ENCODE measurements around the gene TMIGD3.
A peak's percentile ranks its signal among the peaks of the same experiment; 100 is the strongest.

The TMIGD3 gene

DNA sequence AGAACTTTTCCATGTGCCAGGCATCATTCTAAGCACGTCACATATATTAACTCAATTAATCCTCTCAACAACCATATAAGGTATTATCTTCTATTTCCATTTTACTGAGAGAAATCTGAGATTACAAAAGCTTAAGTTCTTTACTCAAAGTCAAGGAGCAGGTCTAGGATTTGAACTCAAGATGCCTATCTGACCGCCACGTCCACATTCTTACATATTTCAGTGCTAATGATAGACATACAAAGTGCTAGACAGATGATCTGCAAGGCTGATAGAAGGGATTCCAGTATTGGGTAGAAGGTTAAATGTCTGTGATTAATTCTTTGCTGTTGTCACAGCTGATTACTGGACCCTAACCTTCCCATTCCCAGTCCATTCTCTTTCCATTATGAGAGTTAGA, 49.7 kb downstream of the TMIGD3 start:
- no peak overlapping the region for H3K4me3 ChIP-seq (ENCODE audit: low read length)
- no peaks in the 10 kb centered on the region for H3K9me3 ChIP-seq (ENCODE audit: control insufficient read depth, low read depth, low read length)
- peaks cover 47% of the 10 kb centered on the region for H3K36me3 ChIP-seq (ENCODE audit: control insufficient read depth, low read depth, low read length)

DNA sequence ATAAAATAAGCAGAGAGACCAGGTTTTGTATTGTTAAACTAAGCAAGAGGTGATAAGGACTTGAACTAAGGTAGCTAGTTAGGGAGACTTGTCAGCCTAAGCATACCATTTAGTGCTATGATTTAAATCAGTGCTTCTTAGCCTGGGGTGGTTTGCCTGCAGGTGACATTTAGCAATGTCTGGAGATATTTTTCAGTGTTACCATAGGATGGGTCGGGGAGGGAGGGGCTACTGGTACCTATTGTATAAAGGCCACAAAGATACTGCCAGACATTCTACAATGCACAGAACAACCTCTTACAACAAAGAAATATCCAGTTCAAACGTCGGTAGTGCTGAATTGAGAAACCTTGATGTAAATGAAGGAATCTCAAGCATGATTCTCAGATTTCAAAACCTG, 50.9 kb downstream of the TMIGD3 start:
- Histone ChIP-seq H3K36me3 (ENCODE audit: control insufficient read depth, low read depth, low read length) (peaks cover 36% of the 10 kb centered on the region), H3K9ac (ENCODE audit: low read length) (no peak overlapping the region), H3K27me3 (ENCODE audit: control insufficient read depth, insufficient read depth, low read length) (no peaks in the 10 kb centered on the region), H3K4me3 (ENCODE audit: low read length) (no peak overlapping the region), H3K27ac (ENCODE audit: low read length) (no peak overlapping the region), H3K9me3 (ENCODE audit: control insufficient read depth, low read depth, low read length) (no peaks in the 10 kb centered on the region), H3K4me1 (ENCODE audit: control insufficient read depth, low read depth, low read length) (peaks cover 12% of the 10 kb centered on the region)

More for the DNA sequence above, 49.7 kb downstream of the TMIGD3 start:
- no peak overlapping the region for H3K27ac ChIP-seq (ENCODE audit: low read length)
- peaks cover 6% of the 10 kb centered on the region for H3K4me1 ChIP-seq (ENCODE audit: control insufficient read depth, low read depth, low read length)
- no peaks in the 10 kb centered on the region for H3K27me3 ChIP-seq (ENCODE audit: control insufficient read depth, insufficient read depth, low read length)
- H3K9ac ChIP-seq (ENCODE audit: low read length), result no peak overlapping the region

DNA sequence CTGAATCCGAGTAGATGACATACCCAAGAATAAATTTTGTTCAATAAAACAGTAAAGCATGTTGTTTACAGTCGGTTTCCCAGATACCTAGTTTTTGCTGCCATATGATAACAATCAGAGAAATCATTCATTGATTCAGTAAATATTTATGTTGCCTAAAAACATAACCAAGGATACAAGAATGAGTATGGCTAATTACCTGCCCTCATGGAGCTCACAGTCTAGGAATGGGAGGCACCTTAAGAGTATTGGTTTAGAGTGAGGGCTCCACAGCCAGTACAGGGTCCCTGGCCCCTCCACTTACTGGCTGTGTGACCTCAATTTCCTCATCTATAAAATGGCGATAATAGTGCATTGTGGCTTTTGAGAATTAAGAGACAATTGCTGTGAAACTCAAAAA, 53.2 kb downstream of the TMIGD3 start:
- H3K27me3 ChIP-seq (ENCODE audit: control insufficient read depth, insufficient read depth, low read length), result no peaks in the 10 kb centered on the region
- H3K4me3 ChIP-seq (ENCODE audit: low read length), result peak overlapping the region; percentile 100
- H3K9ac ChIP-seq (ENCODE audit: low read length), result peak overlapping the region; percentile 97
- H3K9me3 ChIP-seq (ENCODE audit: control insufficient read depth, low read depth, low read length), result no peaks in the 10 kb centered on the region
- peaks cover 12% of the 10 kb centered on the region for H3K4me1 ChIP-seq (ENCODE audit: control insufficient read depth, low read depth, low read length)
- peak overlapping the region; percentile 92 for H3K27ac ChIP-seq (ENCODE audit: low read length)
- peaks cover 30% of the 10 kb centered on the region for H3K36me3 ChIP-seq (ENCODE audit: control insufficient read depth, low read depth, low read length)

DNA sequence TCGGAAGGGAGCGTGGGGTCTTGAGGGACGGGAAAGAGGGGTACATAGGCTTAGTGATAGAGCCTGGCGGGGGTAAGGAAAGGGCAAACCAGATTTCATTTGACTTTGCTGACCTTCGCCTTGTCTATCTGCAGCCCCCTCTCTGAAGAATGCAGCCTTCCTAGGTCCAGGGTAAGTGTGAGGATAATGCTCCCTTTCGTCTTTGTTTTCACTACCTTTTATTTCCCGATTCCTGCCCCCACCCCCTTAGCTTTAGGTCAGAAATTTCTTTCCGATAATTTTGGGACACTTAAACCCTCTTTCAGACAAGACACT, 53.8 kb downstream of the TMIGD3 start:
- Histone ChIP-seq H3K36me3 (ENCODE audit: control insufficient read depth, low read depth, low read length) (peaks cover 31% of the 10 kb centered on the region), H3K4me1 (ENCODE audit: control insufficient read depth, low read depth, low read length) (peaks cover 12% of the 10 kb centered on the region), H3K9ac (ENCODE audit: low read length) (peak overlapping the region; percentile 97), H3K27ac (ENCODE audit: low read length) (peak overlapping the region; percentile 92), H3K4me3 (ENCODE audit: low read length) (peak overlapping the region; percentile 100), H3K9me3 (ENCODE audit: control insufficient read depth, low read depth, low read length) (no peaks in the 10 kb centered on the region), H3K27me3 (ENCODE audit: control insufficient read depth, insufficient read depth, low read length) (no peaks in the 10 kb centered on the region)

DNA sequence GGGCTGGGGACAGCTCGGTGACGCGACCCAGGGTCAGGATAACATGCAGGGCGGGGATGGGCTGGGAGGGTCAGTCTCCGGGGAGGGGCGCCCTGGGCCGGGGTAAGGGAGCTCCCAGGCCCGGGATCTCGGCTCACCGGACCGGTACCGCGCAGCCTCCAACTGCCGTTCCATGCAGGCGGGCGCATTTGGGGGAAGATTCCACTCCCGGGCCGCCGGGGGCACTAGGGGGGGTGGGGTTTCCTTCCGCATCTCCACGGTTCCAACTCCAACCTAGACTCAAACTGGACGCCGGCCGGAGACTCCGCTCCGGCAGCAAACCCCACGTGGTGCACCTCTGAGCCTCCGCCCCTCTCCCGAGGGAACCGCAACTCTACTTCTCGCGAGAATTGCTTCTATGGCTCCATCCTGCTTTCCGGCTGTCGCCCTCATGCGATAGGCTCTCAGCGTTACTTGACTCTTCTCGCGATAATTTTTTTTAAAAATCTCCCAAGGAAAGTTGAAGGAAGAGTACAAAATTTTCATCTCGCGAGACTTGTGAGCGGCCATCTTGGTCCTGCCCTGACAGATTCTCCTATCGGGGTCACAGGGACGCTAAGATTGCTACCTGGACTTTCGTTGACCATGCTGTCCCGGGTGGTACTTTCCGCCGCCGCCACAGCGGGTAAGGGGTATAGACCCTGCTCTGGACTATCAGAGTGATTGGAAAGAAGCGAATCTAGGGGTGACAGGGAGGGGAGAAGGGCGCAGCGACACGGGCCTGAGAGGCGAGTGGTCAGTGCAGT, 54.3 kb downstream of the TMIGD3 start, which contains the start of the genes ATP5PB and WDR77:
TSS of gene ATP5PB (plus strand) at position 547 of the 785 bp plus-strand sequence. CDS start at position 625, 78 bp downstream.
TSS of gene WDR77 (minus strand) at position 339 of the 785 bp plus-strand sequence. CDS start at position 252, 87 bp downstream.
- Histone ChIP-seq H3K27me3 (ENCODE audit: control insufficient read depth, insufficient read depth, low read length) (no peaks in the 10 kb centered on the region), H3K27ac (ENCODE audit: low read length) (peak within 1 kb of the TSS; percentile 92), H3K4me1 (ENCODE audit: control insufficient read depth, low read depth, low read length) (peaks cover 12% of the 10 kb centered on the region), H3K4me3 (ENCODE audit: low read length) (peak within 1 kb of the TSS; percentile 100), H3K9ac (ENCODE audit: low read length) (peak within 1 kb of the TSS; percentile 97), H3K36me3 (ENCODE audit: control insufficient read depth, low read depth, low read length) (peaks cover 36% of the 10 kb centered on the region), H3K9me3 (ENCODE audit: control insufficient read depth, low read depth, low read length) (no peaks in the 10 kb centered on the region)

DNA sequence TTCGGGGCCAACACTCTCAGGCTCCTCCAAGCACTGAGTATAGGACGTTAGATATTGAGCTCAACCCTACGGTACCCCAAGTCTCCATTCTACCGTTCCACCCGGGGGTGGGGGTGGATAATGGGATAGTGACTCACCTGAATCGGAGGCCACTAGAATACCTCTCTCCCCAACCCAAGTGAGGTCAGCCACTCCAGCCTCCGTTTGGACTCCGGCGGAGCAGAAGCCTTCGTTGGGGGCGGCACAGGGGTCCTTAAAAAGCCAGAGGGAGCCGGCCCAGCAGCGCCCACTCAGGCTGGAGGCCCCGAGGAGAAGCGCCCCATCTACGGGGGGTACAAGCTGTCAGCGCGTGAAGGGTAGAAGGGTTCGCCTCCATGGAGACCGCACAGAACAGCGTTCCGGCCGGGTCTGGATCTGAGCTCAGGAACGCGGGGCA, 54.9 kb downstream of the TMIGD3 start:
- Histone ChIP-seq H3K9ac (ENCODE audit: low read length) (peak overlapping the region; percentile 97), H3K4me1 (ENCODE audit: control insufficient read depth, low read depth, low read length) (peaks cover 12% of the 10 kb centered on the region), H3K36me3 (ENCODE audit: control insufficient read depth, low read depth, low read length) (peaks cover 36% of the 10 kb centered on the region), H3K9me3 (ENCODE audit: control insufficient read depth, low read depth, low read length) (no peaks in the 10 kb centered on the region), H3K27me3 (ENCODE audit: control insufficient read depth, insufficient read depth, low read length) (no peaks in the 10 kb centered on the region), H3K27ac (ENCODE audit: low read length) (peak overlapping the region; percentile 54), H3K4me3 (ENCODE audit: low read length) (peak overlapping the region; percentile 100)

DNA sequence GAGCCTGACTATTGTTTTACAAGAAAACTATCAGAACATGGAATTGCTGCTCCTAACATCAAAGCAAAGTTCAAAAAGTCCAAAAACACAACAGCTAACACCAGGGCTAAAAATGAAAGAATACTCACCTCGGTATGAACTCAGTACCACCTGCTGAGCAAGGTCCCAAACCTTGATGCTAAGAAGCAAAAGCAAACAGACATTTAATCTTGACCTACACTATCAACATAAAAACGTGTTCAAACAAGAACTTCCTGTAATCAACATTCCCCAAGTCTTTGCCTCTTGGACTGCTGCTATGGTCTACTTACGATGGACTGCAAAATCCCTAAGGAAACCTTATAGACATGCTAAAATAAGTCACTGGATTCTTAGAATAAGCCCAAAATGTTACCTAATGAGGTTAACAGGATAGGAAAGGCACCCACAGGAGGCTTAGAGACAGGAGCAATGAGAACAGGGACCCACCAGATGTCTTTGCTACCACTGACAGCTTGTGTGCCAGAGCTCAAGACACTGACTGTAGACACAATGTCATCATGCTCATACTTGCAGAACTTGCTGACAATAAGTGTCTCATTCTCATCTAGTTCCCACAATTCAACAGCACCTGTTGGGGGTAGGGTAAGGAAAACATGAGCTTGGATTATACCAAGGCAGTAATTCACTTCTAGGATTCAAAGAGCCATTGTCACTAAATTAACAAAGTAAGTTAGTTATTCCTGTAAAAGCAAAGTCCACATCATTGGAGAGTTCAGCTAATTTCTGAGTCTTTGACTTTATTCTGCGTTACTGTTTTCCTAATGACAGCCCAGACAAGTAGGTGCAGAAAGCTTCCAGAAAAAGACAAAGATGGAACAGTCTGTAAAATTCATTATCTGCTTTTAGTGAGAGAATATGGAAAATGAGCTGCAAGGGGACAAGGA, 56.2 kb downstream of the TMIGD3 start:
- H3K36me3 ChIP-seq (ENCODE audit: control insufficient read depth, low read depth, low read length), result peaks cover 48% of the 10 kb centered on the region
- H3K9me3 ChIP-seq (ENCODE audit: control insufficient read depth, low read depth, low read length), result no peaks in the 10 kb centered on the region
- H3K27me3 ChIP-seq (ENCODE audit: control insufficient read depth, insufficient read depth, low read length), result no peaks in the 10 kb centered on the region
- no peak overlapping the region for H3K27ac ChIP-seq (ENCODE audit: low read length)
- no peak overlapping the region for H3K9ac ChIP-seq (ENCODE audit: low read length)
- peak overlapping the region; percentile 100 for H3K4me3 ChIP-seq (ENCODE audit: low read length)
- H3K4me1 ChIP-seq (ENCODE audit: control insufficient read depth, low read depth, low read length), result peaks cover 12% of the 10 kb centered on the region

DNA sequence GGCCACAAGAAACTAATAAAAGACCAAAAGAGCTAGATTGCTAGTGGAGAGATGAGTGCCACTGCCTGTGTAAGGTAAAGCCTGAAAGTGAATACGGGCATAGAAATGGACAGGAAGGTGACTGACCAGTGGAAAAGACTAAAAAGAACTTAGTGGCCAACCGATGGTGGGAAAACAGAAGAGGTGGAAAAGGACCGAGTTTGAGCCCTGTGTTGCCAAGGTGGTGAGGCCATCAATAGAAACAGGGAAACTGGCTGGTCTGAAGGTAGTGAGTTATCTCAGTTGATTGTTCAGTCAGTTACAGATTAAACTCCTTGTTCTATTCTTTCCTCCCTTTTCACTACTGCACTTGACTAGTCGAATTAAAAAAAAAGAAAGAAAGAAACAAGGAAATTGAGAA, 56.9 kb downstream of the TMIGD3 start:
- Histone ChIP-seq H3K4me3 (ENCODE audit: low read length) (no peak overlapping the region), H3K27me3 (ENCODE audit: control insufficient read depth, insufficient read depth, low read length) (no peaks in the 10 kb centered on the region), H3K9me3 (ENCODE audit: control insufficient read depth, low read depth, low read length) (no peaks in the 10 kb centered on the region), H3K36me3 (ENCODE audit: control insufficient read depth, low read depth, low read length) (peaks cover 54% of the 10 kb centered on the region), H3K4me1 (ENCODE audit: control insufficient read depth, low read depth, low read length) (peaks cover 12% of the 10 kb centered on the region), H3K9ac (ENCODE audit: low read length) (no peak overlapping the region), H3K27ac (ENCODE audit: low read length) (no peak overlapping the region)

DNA sequence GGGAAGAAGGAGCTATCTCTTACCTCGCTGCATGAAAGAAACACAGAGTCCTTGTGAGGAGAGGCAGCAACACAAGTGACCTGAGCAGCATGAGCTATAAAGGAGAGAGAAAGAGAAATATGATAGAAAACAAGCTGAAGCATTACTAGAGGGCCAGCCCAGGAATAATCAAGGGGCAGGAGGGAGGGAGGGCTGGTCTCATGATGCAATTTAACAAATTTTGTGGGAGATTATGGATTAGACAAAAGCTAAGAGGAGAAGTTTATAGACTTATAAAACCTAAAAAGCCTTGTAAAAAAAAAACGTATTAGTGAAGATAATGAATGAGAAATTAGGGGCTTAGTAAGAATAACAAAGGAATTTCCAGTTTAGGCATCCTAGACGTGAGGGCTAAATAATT, 59.4 kb downstream of the TMIGD3 start:
- Histone ChIP-seq H3K27ac (ENCODE audit: low read length) (no peak overlapping the region), H3K9me3 (ENCODE audit: control insufficient read depth, low read depth, low read length) (no peaks in the 10 kb centered on the region), H3K4me3 (ENCODE audit: low read length) (no peak overlapping the region), H3K9ac (ENCODE audit: low read length) (no peak overlapping the region), H3K36me3 (ENCODE audit: control insufficient read depth, low read depth, low read length) (peaks cover 77% of the 10 kb centered on the region), H3K4me1 (ENCODE audit: control insufficient read depth, low read depth, low read length) (peaks cover 6% of the 10 kb centered on the region), H3K27me3 (ENCODE audit: control insufficient read depth, insufficient read depth, low read length) (no peaks in the 10 kb centered on the region)

DNA sequence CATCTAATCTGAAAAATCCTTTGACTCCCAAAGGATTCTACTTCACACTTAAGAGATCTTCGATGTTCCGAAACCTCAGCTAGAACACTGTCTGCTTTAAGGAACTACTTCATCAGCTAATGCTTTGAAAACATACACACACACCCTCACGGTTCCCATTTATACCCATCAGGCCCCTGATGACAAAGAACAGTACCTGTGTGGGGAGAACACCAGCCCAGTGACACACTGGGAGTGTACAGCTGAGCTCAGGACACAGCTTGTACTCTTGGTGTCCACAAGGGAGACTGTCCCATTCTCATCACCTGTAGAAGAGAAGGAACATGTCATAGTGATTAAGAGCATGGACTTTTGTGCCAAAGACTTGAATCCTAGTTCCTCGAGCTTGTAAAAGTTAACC, 61.0 kb downstream of the TMIGD3 start:
- Histone ChIP-seq H3K9me3 (ENCODE audit: control insufficient read depth, low read depth, low read length) (no peaks in the 10 kb centered on the region), H3K4me3 (ENCODE audit: low read length) (no peak overlapping the region), H3K36me3 (ENCODE audit: control insufficient read depth, low read depth, low read length) (peaks cover 92% of the 10 kb centered on the region), H3K27ac (ENCODE audit: low read length) (no peak overlapping the region), H3K27me3 (ENCODE audit: control insufficient read depth, insufficient read depth, low read length) (no peaks in the 10 kb centered on the region), H3K4me1 (ENCODE audit: control insufficient read depth, low read depth, low read length) (no peaks in the 10 kb centered on the region), H3K9ac (ENCODE audit: low read length) (no peak overlapping the region)

DNA sequence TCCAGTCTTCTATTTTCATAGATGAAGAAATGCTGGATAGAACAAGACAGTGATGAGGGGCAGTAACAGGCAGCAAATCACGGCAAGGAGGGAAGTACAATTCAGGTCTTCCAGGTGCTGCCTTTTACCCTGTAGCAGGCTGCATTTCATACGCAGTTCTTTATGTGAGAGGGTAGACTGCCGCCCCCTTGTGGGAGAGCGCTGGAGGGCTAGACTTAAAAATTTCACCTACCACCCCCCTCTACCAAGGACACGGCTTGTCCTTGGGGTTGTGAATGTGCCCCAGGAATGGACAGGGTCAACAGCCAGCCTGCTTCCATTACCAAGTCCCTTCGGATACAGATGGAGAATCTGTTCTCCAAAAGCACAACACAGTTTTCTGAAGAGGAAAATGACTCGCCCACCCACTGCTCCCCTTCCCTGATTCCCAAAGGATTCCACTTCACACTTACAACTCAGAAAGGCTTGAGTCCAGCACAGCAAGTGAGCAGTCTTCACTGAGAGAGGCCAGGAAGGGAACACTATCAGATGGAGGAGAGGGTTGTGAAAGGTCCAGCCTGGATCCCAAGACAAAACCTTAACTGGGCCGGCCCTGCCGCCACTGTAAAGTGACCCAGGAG, 61.8 kb downstream of the TMIGD3 start:
- H3K4me1 ChIP-seq (ENCODE audit: control insufficient read depth, low read depth, low read length), result no peaks in the 10 kb centered on the region
- H3K4me3 ChIP-seq (ENCODE audit: low read length), result no peak overlapping the region
- no peak overlapping the region for H3K9ac ChIP-seq (ENCODE audit: low read length)
- no peaks in the 10 kb centered on the region for H3K27me3 ChIP-seq (ENCODE audit: control insufficient read depth, insufficient read depth, low read length)
- no peak overlapping the region for H3K27ac ChIP-seq (ENCODE audit: low read length)
- no peaks in the 10 kb centered on the region for H3K9me3 ChIP-seq (ENCODE audit: control insufficient read depth, low read depth, low read length)
- H3K36me3 ChIP-seq (ENCODE audit: control insufficient read depth, low read depth, low read length), result peaks cover 85% of the 10 kb centered on the region
